Fibroblast of lung (primary cell): ENCODE measurements around the gene NRF1.

ENCODE experiments used
- EZH2 ChIP-seq: IDR thresholded peaks from 2 replicates; pipeline ENCODE4 v1.5.1; 2012; ENCODE audit warnings: low read length, control low read depth, mild to moderate bottlenecking; ENCODE audit errors: missing control alignments
- TF ChIP-seq, protein P1 (sequence below), 2 donors: IDR thresholded peaks in 1 of 2; conservative IDR thresholded peaks in 1 of 2; 1 replicate in 1 of 2; 2 replicates in 1 of 2; pipeline ENCODE4 v1.5.1; 2011 to 2012; ENCODE audit warnings: low read length in 2 of 2, control low read depth in 1 of 2, inconsistent platforms in 1 of 2, low read depth in 1 of 2, mild to moderate bottlenecking in 1 of 2

DNA sequence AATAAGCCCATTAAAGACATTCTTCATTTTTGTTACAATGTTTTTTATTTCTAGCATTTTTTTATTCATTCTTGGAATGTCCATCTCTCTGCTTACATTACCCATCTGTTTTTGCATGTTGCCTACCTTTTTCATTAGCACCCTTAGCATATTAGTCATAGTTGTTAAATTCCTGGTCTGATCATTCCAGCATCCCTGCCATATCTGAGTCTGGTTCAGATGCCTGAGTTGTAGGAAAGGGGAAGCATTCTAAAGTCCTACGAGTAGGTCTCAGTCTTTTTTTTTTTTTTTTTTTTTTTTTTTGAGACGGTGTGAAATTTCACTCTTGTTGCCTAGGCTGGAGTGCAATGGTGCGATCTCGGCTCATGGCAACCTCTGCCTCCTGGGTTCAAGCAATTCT is 19.7 kb upstream of the NRF1 start:
- TF ChIP-seq, protein P1, sequence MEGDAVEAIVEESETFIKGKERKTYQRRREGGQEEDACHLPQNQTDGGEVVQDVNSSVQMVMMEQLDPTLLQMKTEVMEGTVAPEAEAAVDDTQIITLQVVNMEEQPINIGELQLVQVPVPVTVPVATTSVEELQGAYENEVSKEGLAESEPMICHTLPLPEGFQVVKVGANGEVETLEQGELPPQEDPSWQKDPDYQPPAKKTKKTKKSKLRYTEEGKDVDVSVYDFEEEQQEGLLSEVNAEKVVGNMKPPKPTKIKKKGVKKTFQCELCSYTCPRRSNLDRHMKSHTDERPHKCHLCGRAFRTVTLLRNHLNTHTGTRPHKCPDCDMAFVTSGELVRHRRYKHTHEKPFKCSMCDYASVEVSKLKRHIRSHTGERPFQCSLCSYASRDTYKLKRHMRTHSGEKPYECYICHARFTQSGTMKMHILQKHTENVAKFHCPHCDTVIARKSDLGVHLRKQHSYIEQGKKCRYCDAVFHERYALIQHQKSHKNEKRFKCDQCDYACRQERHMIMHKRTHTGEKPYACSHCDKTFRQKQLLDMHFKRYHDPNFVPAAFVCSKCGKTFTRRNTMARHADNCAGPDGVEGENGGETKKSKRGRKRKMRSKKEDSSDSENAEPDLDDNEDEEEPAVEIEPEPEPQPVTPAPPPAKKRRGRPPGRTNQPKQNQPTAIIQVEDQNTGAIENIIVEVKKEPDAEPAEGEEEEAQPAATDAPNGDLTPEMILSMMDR (conservative IDR thresholded peaks at IDR 0.05 in 1 of 2, IDR thresholded peaks at IDR 0.05 in 1 of 2; ENCODE audit: low read depth in 1 of 2, low read length in 2 of 2): no peak
- TF ChIP-seq EZH2: no peak
